Activated T-cell treated with anti-CD3 and anti-CD28 coated beads for 1 hour (primary cell): Measurements from ENCODE around the gene FBXW4.
"Not testable (repeated sequence)": the region's sequence is repeated elsewhere in the genome, so short reads cannot be mapped to it uniquely, and the experiment has no call there.

ENCODE experiments used
- DNase-seq: peaks from one replicate; pipeline ENCODE4 v3.0.0-alpha.2; 2020; ENCODE audit warnings: low read depth

The FBXW4 gene

GRCh38 chr10:101655570-101655969 lies 39.4 kb downstream of the FBXW4 start:
- DNase-seq: no peak

- DNase-seq: no peak
These were observed 41.4 kb downstream of the FBXW4 start for GRCh38 chr10:101653536-101653935.

GRCh38 chr10:101651336-101651735 lies 43.6 kb downstream of the FBXW4 start:
- no peak for DNase-seq

- DNase-seq: no peak
These were observed 44.1 kb downstream of the FBXW4 start for GRCh38 chr10:101650863-101651262.

GRCh38 chr10:101649525-101650085 lies 45.4 kb downstream of the FBXW4 start:
- DNase-seq: no peak

GRCh38 chr10:101647255-101647654 lies 47.7 kb downstream of the FBXW4 start:
- DNase-seq: no peak

- no peak for DNase-seq
These were observed 48.6 kb downstream of the FBXW4 start for GRCh38 chr10:101646364-101646763.

- no peak for DNase-seq
These were observed 49.3 kb downstream of the FBXW4 start for GRCh38 chr10:101645659-101646058.

GRCh38 chr10:101644002-101644401 lies 51.0 kb downstream of the FBXW4 start:
- no peak for DNase-seq

- no peak for DNase-seq
These were observed 51.4 kb downstream of the FBXW4 start for GRCh38 chr10:101643546-101643945.

- DNase-seq: no peak
These were observed 55.6 kb downstream of the FBXW4 start for GRCh38 chr10:101639141-101639900.

- not testable (repeated sequence) for DNase-seq
These were observed 61.5 kb downstream of the FBXW4 start for GRCh38 chr10:101633510-101633909.

- no peak for DNase-seq
These were observed 63.0 kb downstream of the FBXW4 start for GRCh38 chr10:101631821-101632475.

- no peak for DNase-seq
These were observed 64.4 kb downstream of the FBXW4 start for GRCh38 chr10:101630633-101630920.

GRCh38 chr10:101629837-101630632 lies 64.9 kb downstream of the FBXW4 start:
- no peak for DNase-seq

GRCh38 chr10:101625821-101626412 lies 69.1 kb downstream of the FBXW4 start:
- DNase-seq: no peak

- DNase-seq: no peak
These were observed 70.4 kb downstream of the FBXW4 start for GRCh38 chr10:101624526-101625102.

GRCh38 chr10:101623528-101623927 lies 71.4 kb downstream of the FBXW4 start:
- no peak for DNase-seq

- DNase-seq: no peak
These were observed 75.0 kb downstream of the FBXW4 start for GRCh38 chr10:101619983-101620382.

GRCh38 chr10:101618871-101619270 lies 76.1 kb downstream of the FBXW4 start:
- DNase-seq: no peak

- no peak for DNase-seq
These were observed 77.0 kb downstream of the FBXW4 start for GRCh38 chr10:101617824-101618568.
